Mesendoderm (in vitro differentiated cells): ENCODE results near the gene ST6GAL1.

Source experiments
- DNase-seq: peaks from one replicate; pipeline ENCODE4 v3.0.0; 2013
- H2AK5ac ChIP-seq: 2 replicates; pipeline ENCODE4 v1.6.1; 2013; ENCODE audit warnings: low read length, inconsistent platforms
- H2BK120ac ChIP-seq: 2 replicates; pipeline ENCODE4 v1.6.1; 2013; ENCODE audit warnings: low read depth, mild to moderate bottlenecking, low read length, moderate library complexity, mixed read lengths
- H2BK15ac ChIP-seq: replicated peaks from 2 replicates; pipeline ENCODE4 v1.6.1; 2013; ENCODE audit warnings: low read depth, mild to moderate bottlenecking, moderate library complexity
- H2BK5ac ChIP-seq: 2 replicates; pipeline ENCODE4 v1.6.1; 2013; ENCODE audit warnings: low read length, inconsistent platforms
- H3K18ac ChIP-seq: 2 replicates; pipeline ENCODE4 v1.6.1; 2013; ENCODE audit warnings: mild to moderate bottlenecking, low read length, mixed read lengths
- H3K23ac ChIP-seq: one replicate; pipeline ENCODE4 v1.6.1; 2013; ENCODE audit warnings: low read length
- H3K27ac ChIP-seq: 2 replicates; pipeline ENCODE4 v1.5.1; 2013; ENCODE audit warnings: low read depth, mild to moderate bottlenecking, inconsistent platforms, low read length, moderate library complexity
- H3K27me3 ChIP-seq: 2 replicates; pipeline ENCODE4 v1.6.1; 2013; ENCODE audit warnings: low read length, control low read depth, mild to moderate bottlenecking, inconsistent platforms; ENCODE audit not compliant: insufficient read depth, poor library complexity
- H3K36me3 ChIP-seq: 2 replicates; pipeline ENCODE4 v1.6.1; 2013; ENCODE audit warnings: low read length, inconsistent platforms; ENCODE audit not compliant: control insufficient read depth, insufficient read depth
- H3K4ac ChIP-seq: one replicate; pipeline ENCODE4 v1.6.1; 2013; ENCODE audit warnings: low read depth, mild to moderate bottlenecking, low read length, moderate library complexity
- H3K4me1 ChIP-seq: 2 replicates; pipeline ENCODE4 v1.6.1; 2013; ENCODE audit warnings: low read depth, low read length, inconsistent platforms; ENCODE audit not compliant: control insufficient read depth
- H3K4me2 ChIP-seq: 2 replicates; pipeline ENCODE4 v1.6.1; 2013; ENCODE audit warnings: low read length
- H3K4me3 ChIP-seq: 2 replicates; pipeline ENCODE4 v1.5.1; 2013; ENCODE audit warnings: mild to moderate bottlenecking, low read length
- H3K56ac ChIP-seq: one replicate; pipeline ENCODE4 v1.6.1; 2013; ENCODE audit warnings: low read length
- H3K79me1 ChIP-seq: 2 replicates; pipeline ENCODE4 v1.6.1; 2013; ENCODE audit warnings: low read length, inconsistent platforms
- H3K79me2 ChIP-seq: 2 replicates; pipeline ENCODE4 v1.6.1; 2013; ENCODE audit warnings: mild to moderate bottlenecking, low read length; ENCODE audit not compliant: control insufficient read depth, insufficient read depth
- H3K9ac ChIP-seq: 2 replicates; pipeline ENCODE4 v1.6.1; 2013; ENCODE audit warnings: low read length, inconsistent platforms
- H4K5ac ChIP-seq: one replicate; pipeline ENCODE4 v1.6.1; 2013; ENCODE audit warnings: low read length
- H4K8ac ChIP-seq: one replicate; pipeline ENCODE4 v1.6.1; 2013; ENCODE audit warnings: low read depth, mild to moderate bottlenecking, control low read depth, low read length, moderate library complexity
- WGBS: extraction: QIAGEN DNeasy Blood & Tissue Kit; methylation state at CpG from one replicate; pipeline ENCODE4 v1.1.7; 2013; ENCODE audit warnings: low lambda C conversion rate, missing lambda C conversion rate; ENCODE audit not compliant: insufficient coverage; ENCODE audit errors: extremely low coverage; 5-methylcytosine and 5-hydroxymethylcytosine counted together

The ST6GAL1 gene

DNA sequence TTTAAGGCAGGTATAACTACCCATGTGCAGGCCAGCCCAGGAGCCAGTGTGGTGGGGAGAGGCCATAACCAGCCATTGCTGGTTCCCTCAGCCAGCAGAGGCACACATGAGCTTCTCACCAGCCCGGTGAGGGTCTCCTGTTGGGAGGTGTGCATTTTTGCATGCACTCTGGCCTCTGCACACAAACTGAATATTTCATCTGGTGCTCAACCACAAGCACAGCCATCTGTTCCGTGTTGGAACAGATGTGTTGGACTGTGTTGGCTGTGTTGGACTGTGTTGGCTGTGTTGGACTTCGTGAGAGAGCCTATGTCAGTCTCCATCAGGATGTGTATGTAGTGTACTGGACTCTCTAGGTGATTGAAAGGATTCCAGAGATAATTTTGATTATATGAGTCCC is 141.8 kb downstream of the ST6GAL1 start:
- Histone ChIP-seq H3K4me1 (peaks cover 2% of the 10 kb centered on the region), H2AK5ac (no peak overlapping the region), H3K4ac (no peak overlapping the region), H3K23ac (no peak overlapping the region), H4K8ac (no peak overlapping the region), H2BK5ac (no peak overlapping the region), H3K79me2 (no peaks in the 10 kb centered on the region), H2BK15ac (no peak overlapping the region), H3K79me1 (no peaks in the 10 kb centered on the region), H3K27me3 (no peaks in the 10 kb centered on the region), H3K4me2 (no peak overlapping the region), H4K5ac (no peak overlapping the region), H3K4me3 (no peak overlapping the region), H3K27ac (no peak overlapping the region), H3K9ac (no peak overlapping the region), H3K56ac (no peak overlapping the region), H3K18ac (no peak overlapping the region), H2BK120ac (no peak overlapping the region), H3K36me3 (peaks cover 2% of the 10 kb centered on the region)
- no CpG with 5 or more reads among the region's 3 CpGs for WGBS
- DNase-seq, result no peak

DNA sequence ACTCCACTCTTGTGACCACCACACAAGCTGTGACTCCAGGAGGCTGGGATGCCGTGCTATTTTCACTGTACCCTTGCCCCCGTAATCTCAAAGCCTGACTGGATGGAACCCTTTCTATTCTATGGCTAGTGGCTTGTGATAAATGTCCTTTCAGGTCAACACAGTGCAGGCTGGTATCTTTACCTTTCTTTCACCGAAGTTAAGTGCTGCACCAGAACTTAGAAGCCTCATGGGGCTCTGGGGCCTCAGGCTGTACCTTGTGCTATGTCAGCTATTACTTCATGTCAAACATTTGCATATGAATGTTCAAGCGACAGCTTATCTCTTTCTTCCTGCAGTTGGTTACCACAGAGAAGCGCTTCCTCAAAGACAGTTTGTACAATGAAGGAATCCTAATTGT is 142.2 kb downstream of the ST6GAL1 start:
- H3K23ac ChIP-seq, result no peak overlapping the region
- H3K4me1 ChIP-seq, result peaks cover 2% of the 10 kb centered on the region
- no peak overlapping the region for H2BK15ac ChIP-seq
- no peak overlapping the region for H3K4ac ChIP-seq
- no peaks in the 10 kb centered on the region for H3K79me1 ChIP-seq
- DNase-seq, result peak; percentile 65
- no peak overlapping the region for H2BK5ac ChIP-seq
- H3K36me3 ChIP-seq, result peaks cover 2% of the 10 kb centered on the region
- H2BK120ac ChIP-seq, result no peak overlapping the region
- no peak overlapping the region for H4K8ac ChIP-seq
- H3K9ac ChIP-seq, result no peak overlapping the region
- no peaks in the 10 kb centered on the region for H3K79me2 ChIP-seq
- H2AK5ac ChIP-seq, result no peak overlapping the region
- H4K5ac ChIP-seq, result no peak overlapping the region
- no peak overlapping the region for H3K18ac ChIP-seq
- no peak overlapping the region for H3K4me2 ChIP-seq
- H3K27me3 ChIP-seq, result no peaks in the 10 kb centered on the region
- no peak overlapping the region for H3K27ac ChIP-seq
- H3K56ac ChIP-seq, result no peak overlapping the region
- H3K4me3 ChIP-seq, result no peak overlapping the region
- WGBS, result no CpG with 5 or more reads among the region's 5 CpGs

DNA sequence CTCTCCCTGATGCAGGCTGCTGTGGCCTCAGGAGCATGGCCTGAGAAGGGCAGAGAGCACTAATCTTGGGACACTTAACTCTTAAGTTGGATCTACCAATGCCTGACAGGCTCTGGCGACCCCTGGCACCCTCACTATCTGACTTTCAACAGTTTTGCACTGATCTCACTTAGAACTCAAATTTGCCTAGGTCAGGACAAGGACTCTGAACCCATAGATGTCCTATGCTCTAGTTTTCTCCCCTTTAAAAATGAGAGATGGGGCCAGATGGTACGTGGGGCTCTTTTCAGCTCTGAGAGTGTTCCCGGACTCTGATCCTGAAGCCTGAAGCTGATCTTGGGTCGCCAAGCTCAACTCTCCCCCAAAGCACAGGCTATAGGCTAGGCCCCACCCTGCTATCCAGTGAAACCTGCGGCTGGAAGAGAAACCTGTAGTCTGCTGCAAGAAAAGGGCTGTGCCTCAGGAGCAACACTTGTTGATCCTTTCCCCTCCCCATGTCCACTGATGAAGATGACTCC is 143.3 kb downstream of the ST6GAL1 start:
- Histone ChIP-seq H3K4ac (no peak overlapping the region), H3K4me1 (peaks cover 2% of the 10 kb centered on the region), H2BK120ac (no peak overlapping the region), H3K79me2 (no peaks in the 10 kb centered on the region), H3K27ac (no peak overlapping the region), H3K4me2 (no peak overlapping the region), H3K4me3 (no peak overlapping the region), H2AK5ac (no peak overlapping the region), H4K8ac (no peak overlapping the region), H2BK5ac (no peak overlapping the region), H3K27me3 (no peaks in the 10 kb centered on the region), H4K5ac (no peak overlapping the region), H3K23ac (no peak overlapping the region), H3K56ac (no peak overlapping the region), H2BK15ac (no peak overlapping the region), H3K18ac (no peak overlapping the region), H3K9ac (no peak overlapping the region), H3K36me3 (peaks cover 2% of the 10 kb centered on the region), H3K79me1 (no peaks in the 10 kb centered on the region)
- no peak for DNase-seq
- WGBS, result no CpG with 5 or more reads among the region's 5 CpGs

DNA sequence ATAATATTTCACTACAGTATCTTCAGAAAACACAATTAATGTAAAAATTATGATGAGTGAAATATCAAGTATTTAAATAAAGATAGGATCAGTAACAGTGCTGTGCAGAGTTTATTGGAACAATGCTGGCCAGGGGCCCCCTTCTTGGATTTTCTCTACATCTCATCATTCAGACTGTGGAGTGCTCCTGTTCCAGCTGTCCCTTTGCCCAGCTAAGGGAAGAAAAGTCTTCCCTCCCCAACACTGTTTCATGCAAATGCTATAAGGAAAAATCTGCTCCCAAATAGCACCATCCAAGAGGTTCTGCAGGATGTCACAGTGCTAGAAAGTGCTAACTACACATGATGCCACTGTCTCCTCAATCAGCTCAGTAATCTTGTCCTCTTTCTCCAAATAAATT is 144.5 kb downstream of the ST6GAL1 start:
- no peaks in the 10 kb centered on the region for H3K79me1 ChIP-seq
- H3K56ac ChIP-seq, result no peak overlapping the region
- no peak overlapping the region for H2AK5ac ChIP-seq
- H3K4me3 ChIP-seq, result no peak overlapping the region
- no peak overlapping the region for H3K27ac ChIP-seq
- H2BK5ac ChIP-seq, result no peak overlapping the region
- H2BK120ac ChIP-seq, result no peak overlapping the region
- no peak overlapping the region for H4K8ac ChIP-seq
- DNase-seq, result no peak
- H3K18ac ChIP-seq, result no peak overlapping the region
- no peaks in the 10 kb centered on the region for H3K27me3 ChIP-seq
- no peak overlapping the region for H3K4me2 ChIP-seq
- H3K4ac ChIP-seq, result no peak overlapping the region
- H3K36me3 ChIP-seq, result peaks cover 2% of the 10 kb centered on the region
- H3K79me2 ChIP-seq, result no peaks in the 10 kb centered on the region
- H3K9ac ChIP-seq, result no peak overlapping the region
- no peak overlapping the region for H3K23ac ChIP-seq
- H2BK15ac ChIP-seq, result no peak overlapping the region
- no peak overlapping the region for H4K5ac ChIP-seq
- H3K4me1 ChIP-seq, result peaks cover 2% of the 10 kb centered on the region

DNA sequence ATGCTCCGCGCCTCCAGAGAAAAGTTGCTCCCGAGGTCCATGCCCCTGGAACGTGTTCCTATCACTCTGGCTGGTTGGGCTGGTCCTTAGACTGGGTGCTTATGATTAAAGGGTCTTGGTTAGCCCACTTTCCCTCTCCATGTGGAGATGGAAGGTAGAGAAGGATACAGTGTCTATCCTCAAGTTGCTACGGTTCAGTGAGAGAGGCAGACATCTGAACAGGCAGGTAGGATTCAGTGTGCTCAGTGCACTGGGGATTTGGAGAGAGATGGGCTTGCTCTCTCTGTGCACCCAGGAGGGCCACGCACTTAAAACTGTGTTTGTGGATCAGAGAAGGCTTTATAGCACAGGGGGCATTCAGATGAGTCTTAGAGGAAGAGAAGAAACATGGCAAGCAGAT is 146.0 kb downstream of the ST6GAL1 start:
- Histone ChIP-seq H3K4ac (no peak overlapping the region), H3K56ac (no peak overlapping the region), H3K27me3 (no peaks in the 10 kb centered on the region), H3K4me2 (no peak overlapping the region), H3K79me1 (no peaks in the 10 kb centered on the region), H3K18ac (no peak overlapping the region), H3K4me1 (peaks cover 2% of the 10 kb centered on the region), H3K79me2 (no peaks in the 10 kb centered on the region), H4K8ac (no peak overlapping the region), H2BK120ac (no peak overlapping the region), H2AK5ac (no peak overlapping the region), H3K9ac (no peak overlapping the region), H3K36me3 (peaks cover 2% of the 10 kb centered on the region), H2BK5ac (no peak overlapping the region), H3K23ac (no peak overlapping the region), H3K27ac (no peak overlapping the region), H4K5ac (no peak overlapping the region), H3K4me3 (no peak overlapping the region), H2BK15ac (no peak overlapping the region)
- no CpG with 5 or more reads among the region's 6 CpGs for WGBS
- DNase-seq, result no peak

DNA sequence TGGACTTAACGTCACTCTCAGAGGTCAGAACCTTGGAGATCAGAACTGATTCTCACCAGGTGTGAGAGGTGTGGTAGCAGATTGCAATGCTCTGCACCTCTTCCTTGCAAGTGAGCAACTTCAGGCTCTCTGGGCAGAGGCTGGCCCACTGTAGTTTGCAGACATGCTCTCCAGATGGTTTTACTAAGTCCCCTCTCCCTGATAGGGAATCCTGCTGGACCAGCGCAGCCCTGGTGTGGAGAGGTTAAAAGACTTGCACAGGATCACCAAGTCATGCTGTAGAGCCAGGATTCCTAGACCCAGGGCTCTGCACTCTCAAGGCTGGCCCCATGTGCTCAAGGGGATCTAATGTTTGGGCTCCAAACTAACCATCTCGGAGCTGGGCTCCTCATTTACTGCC is 146.8 kb downstream of the ST6GAL1 start:
- no peak overlapping the region for H2BK15ac ChIP-seq
- WGBS, result no CpG with 5 or more reads among the region's 3 CpGs
- no peak for DNase-seq
- no peak overlapping the region for H2BK120ac ChIP-seq
- no peaks in the 10 kb centered on the region for H3K79me1 ChIP-seq
- H3K4me3 ChIP-seq, result no peak overlapping the region
- H2AK5ac ChIP-seq, result no peak overlapping the region
- no peak overlapping the region for H3K23ac ChIP-seq
- no peak overlapping the region for H3K56ac ChIP-seq
- peaks cover 2% of the 10 kb centered on the region for H3K36me3 ChIP-seq
- no peak overlapping the region for H3K27ac ChIP-seq
- H3K27me3 ChIP-seq, result no peaks in the 10 kb centered on the region
- H3K4me2 ChIP-seq, result no peak overlapping the region
- no peaks in the 10 kb centered on the region for H3K79me2 ChIP-seq
- H4K8ac ChIP-seq, result no peak overlapping the region
- no peak overlapping the region for H3K9ac ChIP-seq
- no peak overlapping the region for H3K18ac ChIP-seq
- no peak overlapping the region for H3K4ac ChIP-seq
- no peak overlapping the region for H2BK5ac ChIP-seq
- H3K4me1 ChIP-seq, result peaks cover 1% of the 10 kb centered on the region
- no peak overlapping the region for H4K5ac ChIP-seq
